Ovary (tissue), 9 donors: ENCODE results near the gene GOLIM4. TPM values are rescaled to one million over a fixed set of nuclear protein-coding genes. Genes with fewer than 3 reads are reported as not detected.

Experiments used
- DNase-seq, 5 donors: peaks; one replicate each; pipeline ENCODE4 v3.0.0-alpha.2; 2019 to 2020
- H3K27ac ChIP-seq, 2 donors: fragments of 200-600 bp; one replicate each; pipeline versions ENCODE4 v1.5.1 to v1.8.0; 2019 to 2022
- H3K27me3 ChIP-seq: fragments of 200-600 bp; one replicate; pipeline ENCODE4 v1.8.0; 2022
- H3K36me3 ChIP-seq: fragments of 200-600 bp; sonication (generic); one replicate; pipeline ENCODE4 v1.5.1; 2019
- H3K4me1 ChIP-seq: one replicate; pipeline ENCODE4 v1.8.1; 2013; ENCODE audit warnings: mild to moderate bottlenecking, moderate library complexity; ENCODE audit not compliant: insufficient read depth
- H3K4me3 ChIP-seq: fragments of 200-600 bp; sonication (generic); one replicate; pipeline ENCODE4 v1.5.1; 2017
- H3K9me3 ChIP-seq, 2 donors: fragments of 200-600 bp in 1 of 2; sonication (generic) in 1 of 2; one replicate each; pipeline versions ENCODE4 v1.5.1 to v1.8.1; 2013 to 2019; ENCODE audit warnings: mild to moderate bottlenecking in 1 of 2, moderate library complexity in 1 of 2
- CTCF ChIP-seq, 3 donors: fragments of 450-650 bp in 2 of 3; fragments of 200-600 bp in 1 of 3; IDR thresholded peaks; one replicate each; pipeline versions ENCODE4 v1.5.1 to v1.8.0; 2016 to 2022; ENCODE audit warnings: antibody characterized with exemption in 3 of 3, mild to moderate bottlenecking in 1 of 3
- EP300 ChIP-seq: sonication (generic); formaldehyde crosslinking; IDR thresholded peaks from one replicate; pipeline ENCODE4 v1.6.1; 2017; ENCODE audit warnings: antibody characterized with exemption
- POLR2A ChIP-seq: fragments of 450-650 bp; IDR thresholded peaks from one replicate; pipeline ENCODE4 v1.6.1; 2017; ENCODE audit warnings: antibody characterized with exemption, mild to moderate bottlenecking, moderate library complexity
- WGBS, 3 donors: extraction: QIAGEN DNeasy Blood & Tissue Kit in 1 of 3; methylation state at CpG; one replicate each; pipeline versions ENCODE4 v1.1.5 to v1.1.7; 2013 to 2017; 5-methylcytosine and 5-hydroxymethylcytosine counted together
- intact Hi-C, 4 donors: fragments of 100-400 bp; cut with DNase I; formaldehyde crosslinking; loops; one replicate each; pipeline versions ENCODE4 v1.11.0 to v1.15.1; 2022 to 2023
- polyA plus RNA-seq, 2 donors: library from polyadenylated mRNA; stranded (reverse); fragments of 200-250 nt in 1 of 2; fragments of 350-450 nt in 1 of 2; fragmentation: Illumina TruSeq in 1 of 2; extraction: RNeasy Lipid Tissue Mini Kit (QIAGEN cat#74804) in 1 of 2; gene quantifications; one replicate each; pipeline ENCODE4 v1.2.3, GENCODE V29; 2013 to 2014
- total RNA-seq, 7 donors: library from RNA; depleted of rRNA in 2 of 7; stranded (reverse); fragments of >200 nt in 2 of 7; fragmentation: NEBNext Ultra II Directional in 3 of 7; extraction: Animal tissue kit (Norgen Biotek cat#: 25700) in 3 of 7; gene quantifications; one replicate each; pipeline versions ENCODE4 v1.1.0 to v1.2.4, GENCODE V29; 2016 to 2023
- donor health status: DM: no; HTN: no; CAD: no; lungs with moderate emphysema.
- donor health status: DM: no; HTN: no; CAD: no.
- donor health status: Bipolar disorder and iron deficiency.
- donor health status: DM: yes; HTN: yes; CAD: no.
- donor health status: DM: no; HTN: no; CAD: no.
- donor health status: DM: yes; HTN: yes; CAD: no.

GOLIM4 gene
- total and polyA plus RNA-seq, 9 donors: 15.9 to 29.3 (median 24.1) TPM

GRCh38 chr3:168071591-168072322 lies 24.0 kb downstream of the GOLIM4 start:
- Histone ChIP-seq H3K27ac (no peak overlapping the region), H3K9me3 (no peaks in the 10 kb centered on the region), H3K4me1 (no peaks in the 10 kb centered on the region), H3K4me3 (no peak overlapping the region), H3K27me3 (no peaks in the 10 kb centered on the region), H3K36me3 (no peaks in the 10 kb centered on the region)
- DNase-seq: no peak
- 79 to 81% (median 79%) methylated on average over 8 of the region's 8 CpGs for WGBS, 3 donors
- intact Hi-C loops: no loop called here
- TF ChIP-seq EP300 (no peak), POLR2A (no peak), CTCF (IDR thresholded peaks at IDR 0.05) (no peak)

GRCh38 chr3:168070919-168071318 lies 24.8 kb downstream of the GOLIM4 start:
- Histone ChIP-seq H3K9me3 (no peaks in the 10 kb centered on the region), H3K4me1 (no peaks in the 10 kb centered on the region), H3K36me3 (no peaks in the 10 kb centered on the region), H3K27me3 (no peaks in the 10 kb centered on the region), H3K4me3 (no peak overlapping the region), H3K27ac (no peak overlapping the region)
- 65 to 72% (median 66%) methylated on average over 2 of the region's 2 CpGs for WGBS, 3 donors
- intact Hi-C loops: no loop called here
- DNase-seq: no peak
- no peak for TF ChIP-seq CTCF (IDR thresholded peaks at IDR 0.05)
- TF ChIP-seq EP300: no peak
- no peak for TF ChIP-seq POLR2A

- Histone ChIP-seq H3K36me3 (no peaks in the 10 kb centered on the region), H3K27me3 (no peaks in the 10 kb centered on the region), H3K9me3 (no peaks in the 10 kb centered on the region), H3K27ac (no peak overlapping the region), H3K4me3 (no peak overlapping the region), H3K4me1 (peaks cover 3% of the 10 kb centered on the region)
- TF ChIP-seq EP300 (no peak), CTCF (IDR thresholded peaks at IDR 0.05) (no peak), POLR2A (no peak)
- WGBS, 3 donors: 89 to 96% (median 96%) methylated on average over 2 of the region's 2 CpGs
- intact Hi-C loops: no loop called here
- no peak for DNase-seq
Measured at GRCh38 chr3:168068346-168068745, 27.4 kb downstream of the GOLIM4 start.

GRCh38 chr3:168066882-168067281 lies 28.8 kb downstream of the GOLIM4 start:
- no peak for TF ChIP-seq CTCF (IDR thresholded peaks at IDR 0.05)
- TF ChIP-seq POLR2A: no peak
- no peak for TF ChIP-seq EP300
- no peak for DNase-seq
- Histone ChIP-seq H3K4me1 (peaks cover 3% of the 10 kb centered on the region), H3K4me3 (no peak overlapping the region), H3K27me3 (no peaks in the 10 kb centered on the region), H3K36me3 (no peaks in the 10 kb centered on the region), H3K27ac (peak overlapping the region in 1 of 2 donors; percentile 2), H3K9me3 (no peaks in the 10 kb centered on the region)
- intact Hi-C loops: no loop called here
